Subcutaneous abdominal adipose tissue (tissue), 5 donors: ENCODE measurements around the gene LSAMP.
A peak's percentile ranks its signal among the peaks of the same experiment; 100 is the strongest.

Experiments
- H3K27ac ChIP-seq: one replicate; pipeline ENCODE4 v1.7.0; 2013; ENCODE audit warnings: low read depth, mild to moderate bottlenecking, inconsistent platforms, low read length, moderate library complexity
- H3K27me3 ChIP-seq, 5 donors: one replicate each; pipeline ENCODE4 v1.7.0; 2013; ENCODE audit warnings: low read length in 5 of 5, inconsistent platforms in 1 of 5; ENCODE audit not compliant: control insufficient read depth in 5 of 5, insufficient read depth in 4 of 5
- H3K36me3 ChIP-seq, 5 donors: one replicate each; pipeline ENCODE4 v1.7.0; 2013; ENCODE audit warnings: low read length in 5 of 5; ENCODE audit not compliant: control insufficient read depth in 5 of 5, insufficient read depth in 5 of 5
- H3K4me1 ChIP-seq, 5 donors: one replicate each; pipeline ENCODE4 v1.7.0; 2013; ENCODE audit warnings: low read length in 5 of 5, mild to moderate bottlenecking in 3 of 5, moderate library complexity in 1 of 5; ENCODE audit not compliant: control insufficient read depth in 5 of 5, insufficient read depth in 5 of 5
- H3K4me3 ChIP-seq, 5 donors: one replicate each; pipeline ENCODE4 v1.7.0; 2013; ENCODE audit warnings: low read length in 5 of 5, low read depth in 1 of 5
- H3K9ac ChIP-seq, 5 donors: one replicate each; pipeline ENCODE4 v1.7.0; 2013; ENCODE audit warnings: low read length in 5 of 5, mild to moderate bottlenecking in 4 of 5, moderate library complexity in 3 of 5
- H3K9me3 ChIP-seq, 5 donors: one replicate each; pipeline ENCODE4 v1.7.0; 2013; ENCODE audit warnings: low read length in 5 of 5; ENCODE audit not compliant: control insufficient read depth in 5 of 5
- donor health status: healthy.
- donor health status: healthy.
- donor health status: healthy.
- donor health status: healthy.
- donor health status: healthy.

The LSAMP gene

DNA sequence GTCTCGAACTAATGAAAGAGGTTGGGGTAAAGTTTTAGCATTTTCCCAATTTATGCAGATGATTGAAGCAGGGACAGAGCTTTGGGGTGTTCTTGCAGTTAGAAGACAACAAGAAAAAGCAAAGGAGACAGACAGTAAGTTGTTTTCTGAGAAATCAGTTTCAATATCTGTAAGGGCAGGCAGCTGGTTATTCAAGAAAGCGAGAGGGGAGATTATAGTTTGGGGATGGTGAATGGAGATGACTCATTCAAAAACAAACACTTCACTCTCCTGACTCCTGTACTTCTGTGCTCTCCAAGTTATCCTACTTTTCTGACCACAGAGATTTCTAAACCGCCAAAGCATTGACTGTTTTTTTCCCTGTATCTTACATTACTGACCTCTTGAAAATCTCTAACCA lies 469.9 kb downstream of the LSAMP start:
- Histone ChIP-seq H3K27ac (no peak overlapping the region), H3K9me3 (no peaks in the 10 kb centered on the region), H3K27me3 (no peaks in the 10 kb centered on the region), H3K4me1 (no peaks in the 10 kb centered on the region), H3K4me3 (no peak overlapping the region), H3K9ac (no peak overlapping the region), H3K36me3 (no peaks in the 10 kb centered on the region)

GRCh38 chr3:115974940-115975339 lies 470.3 kb downstream of the LSAMP start:
- Histone ChIP-seq H3K36me3 (no peaks in the 10 kb centered on the region), H3K27me3 (no peaks in the 10 kb centered on the region), H3K4me3 (no peak overlapping the region), H3K9ac (no peak overlapping the region), H3K4me1 (no peaks in the 10 kb centered on the region), H3K27ac (no peak overlapping the region), H3K9me3 (no peaks in the 10 kb centered on the region)

GRCh38 chr3:115968871-115969270 lies 476.4 kb downstream of the LSAMP start:
- no peaks in the 10 kb centered on the region for H3K36me3 ChIP-seq
- H3K4me3 ChIP-seq = no peak overlapping the region
- no peaks in the 10 kb centered on the region for H3K4me1 ChIP-seq
- no peak overlapping the region for H3K9ac ChIP-seq
- peaks cover 0 to 5% (median 4%) of the 10 kb centered on the region in 5 donors for H3K9me3 ChIP-seq
- no peak overlapping the region for H3K27ac ChIP-seq
- no peaks in the 10 kb centered on the region for H3K27me3 ChIP-seq

DNA sequence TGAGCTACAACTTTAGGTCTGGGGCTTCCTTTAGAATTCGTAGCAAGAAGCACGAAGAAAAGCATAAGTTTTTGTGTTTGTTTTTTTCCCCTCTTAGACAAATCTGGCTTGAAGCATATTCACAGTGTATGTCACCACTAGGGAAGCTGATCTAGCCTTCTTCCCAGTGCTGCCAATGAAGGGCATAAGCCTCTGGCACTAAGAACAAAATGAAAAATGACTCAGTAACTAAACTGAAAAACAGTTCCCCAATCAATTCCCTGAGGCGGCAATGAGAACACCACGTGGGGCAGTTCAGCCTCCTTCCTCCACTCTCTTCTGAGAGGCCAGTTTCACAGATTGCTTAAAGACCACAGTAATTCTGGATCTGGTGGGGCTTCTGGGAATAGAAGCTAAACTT lies 483.9 kb downstream of the LSAMP start:
- peaks cover 0 to 17% (median 6%) of the 10 kb centered on the region in 5 donors for H3K4me1 ChIP-seq
- H3K27ac ChIP-seq = peak overlapping the region; percentile 69
- H3K9ac ChIP-seq = peak overlapping the region in 1 of 5 donors; percentile 35
- H3K27me3 ChIP-seq = no peaks in the 10 kb centered on the region
- H3K36me3 ChIP-seq = no peaks in the 10 kb centered on the region
- H3K9me3 ChIP-seq = no peaks in the 10 kb centered on the region
- peak overlapping the region in 1 of 5 donors; percentile 7 for H3K4me3 ChIP-seq

DNA sequence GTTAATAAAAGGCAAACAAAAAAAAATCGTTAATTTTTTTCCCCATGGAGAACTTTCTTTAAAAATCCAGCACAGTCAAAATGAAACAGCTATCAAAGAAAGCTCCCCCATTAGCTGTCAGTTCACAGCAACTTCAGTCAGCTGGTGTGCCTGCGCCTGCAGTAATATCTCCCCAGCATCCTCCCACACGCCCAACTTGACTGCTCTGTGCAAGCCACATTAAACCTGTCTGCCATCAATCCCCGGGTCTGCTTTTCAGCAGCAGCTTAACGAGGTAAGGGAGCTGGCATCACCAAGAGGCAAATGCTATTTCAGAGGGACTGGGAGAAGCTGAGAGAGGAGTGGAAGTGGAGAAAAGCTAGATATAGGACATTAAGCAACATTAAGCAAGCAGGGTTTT lies 484.5 kb downstream of the LSAMP start:
- Histone ChIP-seq H3K27ac (peak overlapping the region; percentile 69), H3K9ac (peak overlapping the region in 2 of 5 donors; percentile 35 to 43)

GRCh38 chr3:115958526-115958925 lies 486.8 kb downstream of the LSAMP start:
- H3K9me3 ChIP-seq = no peaks in the 10 kb centered on the region
- no peaks in the 10 kb centered on the region for H3K27me3 ChIP-seq
- peaks cover 0 to 17% (median 6%) of the 10 kb centered on the region in 5 donors for H3K4me1 ChIP-seq
- no peak overlapping the region for H3K4me3 ChIP-seq
- H3K9ac ChIP-seq = no peak overlapping the region
- no peaks in the 10 kb centered on the region for H3K36me3 ChIP-seq
- no peak overlapping the region for H3K27ac ChIP-seq

More for the DNA sequence above, 484.5 kb downstream of the LSAMP start:
- Histone ChIP-seq H3K36me3 (no peaks in the 10 kb centered on the region), H3K27me3 (no peaks in the 10 kb centered on the region), H3K9me3 (no peaks in the 10 kb centered on the region), H3K4me1 (peaks cover 0 to 17% (median 6%) of the 10 kb centered on the region in 5 donors), H3K4me3 (peak overlapping the region in 2 of 5 donors; percentile 7 to 10)

DNA sequence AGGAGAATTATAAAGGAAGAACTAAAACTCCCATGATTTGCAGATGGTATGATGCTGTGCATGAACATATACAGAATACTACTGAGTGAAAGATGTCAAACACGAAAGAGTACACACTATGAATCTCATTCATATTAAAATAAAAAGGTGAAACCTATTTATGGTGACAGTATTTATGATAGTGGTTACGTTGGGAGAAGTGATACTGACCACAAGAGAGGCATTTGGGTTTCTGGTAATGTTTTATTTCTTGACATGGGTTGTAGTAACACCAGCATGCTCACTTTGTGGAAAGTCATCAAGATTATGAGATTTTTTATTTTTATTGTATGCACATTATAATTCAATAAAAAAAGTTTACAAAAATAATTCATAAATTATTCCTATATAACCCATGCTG lies 498.0 kb downstream of the LSAMP start:
- Histone ChIP-seq H3K36me3 (no peaks in the 10 kb centered on the region), H3K9ac (no peak overlapping the region), H3K4me3 (no peak overlapping the region), H3K4me1 (no peaks in the 10 kb centered on the region), H3K27ac (no peak overlapping the region), H3K9me3 (peaks cover 0 to 3% (median 0%) of the 10 kb centered on the region in 5 donors), H3K27me3 (no peaks in the 10 kb centered on the region)

DNA sequence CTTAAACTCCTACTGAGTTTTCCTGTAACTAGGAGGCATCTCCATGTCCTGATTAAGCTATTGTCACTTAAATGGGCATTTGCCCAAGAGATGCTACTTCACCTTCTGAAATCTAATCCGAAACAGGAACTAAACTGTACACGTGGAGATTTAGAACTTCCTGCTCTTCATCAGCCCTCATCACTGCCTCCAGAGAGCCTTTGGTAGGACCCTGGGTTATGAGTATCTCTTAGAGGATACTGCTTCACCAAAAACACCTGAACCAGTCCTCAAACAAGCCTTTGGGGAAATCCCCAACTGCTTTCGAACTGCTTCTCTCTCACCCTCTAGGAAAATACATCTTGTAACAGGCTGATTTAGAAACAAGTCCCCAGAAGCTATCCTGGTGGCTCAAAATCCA lies 501.7 kb downstream of the LSAMP start:
- no peaks in the 10 kb centered on the region for H3K36me3 ChIP-seq
- no peaks in the 10 kb centered on the region for H3K9me3 ChIP-seq
- H3K4me1 ChIP-seq = no peaks in the 10 kb centered on the region
- H3K27me3 ChIP-seq = no peaks in the 10 kb centered on the region
- no peak overlapping the region for H3K27ac ChIP-seq
- H3K4me3 ChIP-seq = no peak overlapping the region
- no peak overlapping the region for H3K9ac ChIP-seq

- Histone ChIP-seq H3K27me3 (no peaks in the 10 kb centered on the region), H3K9ac (no peak overlapping the region), H3K36me3 (no peaks in the 10 kb centered on the region), H3K9me3 (no peaks in the 10 kb centered on the region), H3K4me1 (no peaks in the 10 kb centered on the region), H3K4me3 (no peak overlapping the region), H3K27ac (no peak overlapping the region)
Measured at GRCh38 chr3:115937054-115937453, 508.2 kb downstream of the LSAMP start.

- no peak overlapping the region for H3K9ac ChIP-seq
- no peaks in the 10 kb centered on the region for H3K36me3 ChIP-seq
- no peaks in the 10 kb centered on the region for H3K27me3 ChIP-seq
- H3K4me3 ChIP-seq = no peak overlapping the region
- no peak overlapping the region for H3K27ac ChIP-seq
- no peaks in the 10 kb centered on the region for H3K4me1 ChIP-seq
- H3K9me3 ChIP-seq = no peaks in the 10 kb centered on the region
Measured at GRCh38 chr3:115932807-115933206, 512.5 kb downstream of the LSAMP start.

DNA sequence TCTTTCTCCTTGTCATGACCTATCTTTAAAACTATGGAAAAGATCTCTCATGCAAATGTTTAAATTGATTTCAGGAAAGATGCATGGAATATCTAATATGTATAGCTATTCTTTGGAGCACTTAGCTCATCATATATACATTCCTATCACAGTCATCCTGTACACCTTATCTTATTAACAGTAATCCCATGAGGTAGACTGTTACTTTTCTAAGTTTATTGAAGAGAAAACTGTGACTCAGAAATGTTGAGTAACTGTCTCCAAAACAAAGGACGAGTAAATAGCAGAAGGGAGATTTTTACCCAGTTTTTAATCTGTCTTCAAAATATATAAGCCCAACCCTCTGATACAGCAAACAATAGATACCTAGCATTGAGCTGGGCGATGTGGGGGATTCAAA lies 513.7 kb downstream of the LSAMP start:
- H3K9me3 ChIP-seq = no peaks in the 10 kb centered on the region
- H3K27me3 ChIP-seq = no peaks in the 10 kb centered on the region
- H3K36me3 ChIP-seq = no peaks in the 10 kb centered on the region
- H3K27ac ChIP-seq = no peak overlapping the region
- no peaks in the 10 kb centered on the region for H3K4me1 ChIP-seq
- H3K9ac ChIP-seq = no peak overlapping the region
- no peak overlapping the region for H3K4me3 ChIP-seq
